ENCODE data around the gene KIR2DL1.
"Not testable (repeated sequence)": the region's sequence is repeated elsewhere in the genome, so short reads cannot be mapped to it uniquely, and the experiment has no call there.

KIR2DL1 gene

DNA sequence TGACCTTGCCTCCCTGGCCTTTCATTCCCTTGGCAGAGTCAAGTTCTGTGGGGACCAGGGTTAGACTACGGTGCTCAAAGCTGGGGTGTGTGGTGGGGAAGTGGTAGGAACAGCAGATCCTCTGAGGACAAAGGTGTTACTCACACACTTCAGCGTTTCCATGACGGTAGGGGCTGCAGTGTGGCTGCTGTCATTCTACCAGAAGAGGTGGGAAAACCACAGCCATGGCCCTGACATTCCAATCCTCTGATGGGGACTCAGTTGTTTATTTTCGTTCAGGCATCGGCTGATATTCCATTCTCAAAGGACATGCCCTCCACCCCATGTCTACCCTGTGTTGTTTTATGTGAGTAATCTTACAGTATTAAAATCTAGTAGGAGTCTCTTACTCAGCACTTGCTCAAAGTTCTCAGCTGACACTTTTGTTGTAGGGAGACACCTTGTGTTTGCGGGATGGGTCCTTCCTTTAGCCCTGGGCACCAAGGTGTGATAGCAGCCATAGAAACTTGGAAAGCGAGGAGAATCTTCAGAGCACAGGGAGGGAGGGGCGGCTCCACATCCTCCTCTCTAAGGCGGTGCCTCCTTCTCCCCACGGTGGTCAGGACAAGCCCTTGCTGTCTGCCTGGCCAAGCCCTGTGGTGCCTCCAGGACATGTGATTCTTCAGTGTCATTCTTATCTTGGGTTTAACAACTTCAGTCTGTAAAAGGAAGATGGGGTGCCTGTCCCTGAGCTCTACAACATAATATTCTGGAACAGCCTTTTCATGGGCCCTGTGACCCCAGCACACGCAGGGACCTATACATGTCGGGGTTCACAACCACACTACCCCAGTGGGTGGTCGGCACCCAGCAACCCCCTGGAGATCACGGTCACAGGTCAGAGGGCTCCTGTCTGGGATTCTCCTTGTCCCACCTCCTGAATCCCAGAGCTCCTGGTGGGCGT, 1.7 kb downstream of the KIR2DL1 start:
- DNase-seq (ENCODE audit: low read depth in 1 of 2, low spot score in 1 of 2), result not testable (repeated sequence)

DNA sequence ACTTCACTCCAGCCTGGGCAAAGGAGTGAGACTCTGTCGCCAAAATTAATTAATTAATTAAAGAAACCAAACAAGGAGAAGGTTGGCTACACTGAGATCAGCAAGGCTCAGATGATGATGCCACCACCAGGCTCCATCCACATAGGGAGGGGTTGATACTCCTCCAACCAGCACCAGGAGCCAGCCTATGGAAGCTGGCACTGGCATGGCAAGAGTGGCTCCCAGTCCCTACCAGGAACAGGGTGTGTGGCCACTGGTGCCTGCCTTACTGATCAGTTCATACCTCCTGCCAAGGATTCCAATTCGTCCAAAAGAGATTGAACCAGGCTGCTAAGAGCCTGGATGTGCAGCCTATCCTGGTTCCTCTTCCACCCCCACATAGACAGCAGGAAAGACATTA, 3.1 kb downstream of the KIR2DL1 start:
- not testable (repeated sequence) for DNase-seq (ENCODE audit: low read depth in 1 of 2, low spot score in 1 of 2)

DNA sequence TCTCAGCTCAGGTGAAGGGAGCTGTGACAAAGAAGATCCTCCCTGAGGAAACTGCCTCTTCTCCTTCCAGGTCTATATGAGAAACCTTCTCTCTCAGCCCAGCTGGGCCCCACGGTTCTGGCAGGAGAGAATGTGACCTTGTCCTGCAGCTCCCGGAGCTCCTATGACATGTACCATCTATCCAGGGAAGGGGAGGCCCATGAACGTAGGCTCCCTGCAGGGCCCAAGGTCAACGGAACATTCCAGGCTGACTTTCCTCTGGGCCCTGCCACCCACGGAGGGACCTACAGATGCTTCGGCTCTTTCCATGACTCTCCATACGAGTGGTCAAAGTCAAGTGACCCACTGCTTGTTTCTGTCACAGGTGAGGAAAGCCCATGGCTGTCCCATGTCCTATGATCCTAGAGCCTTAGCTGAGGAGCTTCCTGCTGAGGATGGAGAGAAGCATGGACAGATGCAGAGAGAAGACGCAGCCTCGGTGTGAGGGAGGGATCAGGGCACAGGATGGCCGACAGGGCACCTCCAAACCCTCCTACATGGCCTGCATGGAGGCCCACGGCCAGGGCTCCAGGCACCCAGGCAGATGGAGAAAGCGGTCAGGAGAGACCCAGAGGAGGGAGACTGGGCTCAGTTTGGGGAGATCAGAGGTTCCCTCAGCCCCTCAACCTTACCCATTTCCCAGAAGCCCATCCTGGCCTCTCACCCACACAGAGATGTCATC, 5.7 kb downstream of the KIR2DL1 start:
- not testable (repeated sequence) for DNase-seq (ENCODE audit: low read depth in 1 of 2, low spot score in 1 of 2)

DNA sequence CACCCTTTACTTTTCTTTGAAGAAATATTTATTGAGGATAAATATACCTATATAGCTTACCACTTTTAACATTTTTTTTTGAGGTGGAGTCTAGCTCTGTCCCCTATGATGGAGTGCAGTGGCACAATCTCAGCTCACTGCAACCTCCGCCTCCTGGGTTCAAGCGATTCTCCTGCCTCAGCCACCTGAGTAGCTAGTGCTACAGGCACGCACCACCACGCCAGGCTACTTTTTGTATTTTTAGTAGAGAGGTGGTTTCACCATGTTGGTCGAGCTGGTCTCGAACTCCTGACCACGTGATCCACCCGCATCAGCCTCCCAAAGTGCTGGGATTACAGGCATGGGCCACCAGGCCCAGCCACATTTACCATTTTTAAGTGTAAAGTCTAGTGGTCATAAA, 6.2 kb downstream of the KIR2DL1 start:
- DNase-seq (ENCODE audit: low read depth in 1 of 2, low spot score in 1 of 2), result not testable (repeated sequence)

DNA sequence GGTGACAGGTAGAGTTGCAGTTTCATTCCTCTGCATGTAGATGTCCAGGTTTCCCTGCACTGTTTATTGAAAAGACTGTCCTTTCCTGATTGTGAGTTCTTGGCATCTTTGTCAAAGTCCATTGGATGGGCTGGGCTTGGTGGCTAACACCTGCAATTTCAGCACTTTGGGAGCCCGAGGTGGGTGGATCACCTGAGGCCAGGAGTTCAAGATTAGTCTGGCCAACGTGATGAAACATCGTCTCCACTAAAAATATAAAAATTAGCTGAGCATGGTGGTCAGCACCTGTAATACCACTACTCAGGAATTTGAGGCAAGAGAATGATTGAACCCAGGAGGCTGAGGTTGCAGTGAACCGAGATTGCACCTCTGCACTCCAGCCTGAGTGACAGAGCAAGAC, 8.3 kb downstream of the KIR2DL1 start:
- DNase-seq (ENCODE audit: low read depth in 1 of 2, low spot score in 1 of 2), result not testable (repeated sequence)

DNA sequence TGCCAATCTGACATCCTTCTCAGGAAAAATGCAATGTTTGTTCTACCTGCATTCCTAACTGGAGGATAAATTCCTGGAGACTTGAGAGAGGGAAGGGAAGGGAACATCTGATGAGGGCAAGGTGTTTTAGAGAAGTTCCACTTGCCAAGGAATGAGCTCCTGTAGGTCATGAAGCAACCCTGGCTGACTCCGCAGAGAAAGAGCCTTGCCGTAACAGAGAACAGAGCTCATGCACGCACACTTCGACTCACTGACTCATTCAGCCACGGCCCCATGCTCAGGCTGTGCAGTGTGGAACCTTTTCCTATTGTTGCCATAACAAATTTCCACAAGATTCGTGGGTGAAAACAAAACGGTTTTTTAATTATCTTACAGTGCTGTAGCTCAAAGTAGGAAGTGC, 9.3 kb downstream of the KIR2DL1 start:
- not testable (repeated sequence) for DNase-seq (ENCODE audit: low read depth in 1 of 2, low spot score in 1 of 2)

DNA sequence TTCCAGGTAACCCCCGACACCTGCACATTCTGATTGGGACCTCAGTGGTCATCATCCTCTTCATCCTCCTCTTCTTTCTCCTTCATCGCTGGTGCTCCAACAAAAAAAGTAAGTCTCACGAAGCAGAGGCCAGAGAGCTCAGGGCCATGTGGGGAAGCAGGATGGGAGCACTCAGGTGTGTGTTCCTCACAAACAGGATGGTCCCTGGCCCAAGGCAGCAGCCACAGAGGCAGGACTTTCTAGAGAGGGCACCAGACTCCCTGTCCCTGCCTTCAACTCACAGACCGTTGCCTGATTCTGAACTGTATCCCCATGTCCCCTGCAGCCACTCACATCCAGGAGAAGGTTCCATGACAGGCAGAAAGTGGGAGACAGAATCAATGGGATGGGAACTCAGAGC, 13.3 kb downstream of the KIR2DL1 start:
- not testable (repeated sequence) for DNase-seq (ENCODE audit: low read depth in 1 of 2, low spot score in 1 of 2)

DNA sequence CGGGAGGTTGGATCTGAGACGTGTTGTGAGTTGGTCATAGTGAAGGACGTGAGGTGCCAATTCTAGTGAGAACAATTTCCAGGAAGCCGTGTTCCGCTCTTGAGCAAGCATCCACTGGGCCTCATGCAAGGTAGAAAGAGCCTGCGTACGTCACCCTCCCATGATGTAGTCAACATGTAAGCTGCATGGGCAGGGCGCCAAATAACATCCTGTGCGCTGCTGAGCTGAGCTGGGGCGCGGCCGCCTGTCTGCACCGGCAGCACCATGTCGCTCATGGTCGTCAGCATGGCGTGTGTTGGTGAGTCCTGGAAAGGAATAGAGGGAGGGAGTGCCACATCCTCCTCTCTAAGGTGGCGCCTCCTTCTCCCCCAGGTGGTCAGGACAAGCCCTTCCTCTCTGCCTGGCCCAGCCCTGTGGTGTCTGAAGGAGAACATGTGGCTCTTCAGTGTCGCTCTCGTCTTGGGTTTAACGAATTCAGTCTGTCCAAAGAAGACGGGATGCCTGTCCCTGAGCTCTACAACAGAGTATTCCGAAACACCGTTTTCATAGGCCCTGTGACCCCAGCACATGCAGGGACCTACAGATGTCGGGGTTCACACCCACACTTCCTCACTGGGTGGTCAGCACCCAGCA, 16.6 kb downstream of the KIR2DL1 start:
- not testable (repeated sequence) for DNase-seq (ENCODE audit: low read depth in 1 of 2, low spot score in 1 of 2)

DNA sequence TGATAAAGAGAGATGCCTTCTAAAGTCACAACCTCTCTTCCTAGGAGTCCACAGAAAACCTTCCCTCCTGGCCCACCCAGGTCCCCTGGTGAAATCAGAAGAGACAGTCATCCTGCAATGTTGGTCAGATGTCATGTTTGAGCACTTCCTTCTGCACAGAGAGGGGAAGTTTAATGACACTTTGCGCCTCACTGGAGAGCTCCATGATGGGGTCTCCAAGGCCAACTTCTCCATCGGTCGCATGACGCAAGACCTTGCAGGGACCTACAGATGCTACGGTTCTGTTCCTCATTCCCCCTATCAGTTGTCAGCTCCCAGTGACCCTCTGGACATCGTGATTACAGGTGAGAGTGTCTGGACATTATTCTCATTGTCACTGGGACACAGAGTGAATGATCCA, 18.6 kb downstream of the KIR2DL1 start:
- not testable (repeated sequence) for DNase-seq (ENCODE audit: low read depth in 1 of 2, low spot score in 1 of 2)

DNA sequence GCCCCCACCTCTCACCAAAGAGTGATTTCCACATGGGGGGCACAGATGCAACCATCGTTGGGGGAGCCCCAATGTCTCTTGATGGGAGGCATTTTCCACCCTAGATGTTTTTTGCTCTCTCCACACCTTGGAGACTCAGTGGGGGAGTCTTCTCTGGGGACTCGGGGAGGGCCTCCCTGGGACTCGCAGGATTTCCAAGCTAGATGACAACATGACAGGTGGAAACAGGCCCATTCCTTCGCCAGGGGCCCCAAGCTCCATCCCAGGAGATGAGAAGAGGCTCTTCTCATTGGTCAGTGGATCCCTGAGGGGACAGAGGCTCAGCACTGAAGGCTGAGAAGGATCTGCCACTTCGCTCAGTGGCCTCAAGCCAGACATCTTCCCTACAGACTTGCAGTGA, 21.1 kb downstream of the KIR2DL1 start:
- no peak for DNase-seq (ENCODE audit: low read depth in 1 of 2, low spot score in 1 of 2)

DNA sequence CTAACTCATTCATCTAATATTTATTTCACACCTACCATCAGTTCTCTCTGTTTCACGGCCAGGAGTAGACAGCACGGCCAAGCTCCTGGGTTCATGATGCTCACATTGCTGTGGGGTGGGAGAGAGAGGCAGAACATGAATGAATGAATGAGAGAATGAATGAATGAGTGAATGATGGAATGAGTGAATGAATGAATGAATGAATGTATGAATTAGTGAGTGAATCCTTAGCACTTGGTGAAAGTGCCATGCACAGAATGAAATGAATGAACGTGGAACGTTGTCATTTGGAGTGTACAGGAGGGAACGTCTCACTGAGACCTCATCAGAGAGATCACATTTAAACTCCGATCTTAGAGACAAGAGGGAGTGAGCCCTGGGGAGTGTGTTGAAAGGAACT, 21.9 kb downstream of the KIR2DL1 start:
- DNase-seq (ENCODE audit: low read depth in 1 of 2, low spot score in 1 of 2), result no peak

DNA sequence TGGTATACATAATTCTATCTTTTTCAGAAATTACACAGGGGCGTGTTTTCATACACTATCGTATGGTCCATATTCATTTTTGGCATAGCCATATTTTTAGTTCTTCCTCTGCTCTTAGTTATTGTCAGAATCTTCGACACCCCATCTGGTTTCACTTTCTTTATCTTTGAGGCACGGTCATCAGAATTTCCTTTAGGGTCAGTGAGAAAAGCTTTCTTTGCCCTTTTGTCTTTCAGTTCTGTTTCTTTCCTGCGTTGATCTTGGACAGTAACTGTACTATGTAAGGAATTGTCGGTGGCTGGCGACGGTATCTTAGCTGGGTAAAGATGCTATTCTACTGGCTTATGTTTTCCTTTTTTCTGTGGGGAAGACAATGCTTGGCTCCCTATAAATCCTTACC, 23.2 kb downstream of the KIR2DL1 start:
- no peak for DNase-seq (ENCODE audit: low read depth in 1 of 2, low spot score in 1 of 2)

DNA sequence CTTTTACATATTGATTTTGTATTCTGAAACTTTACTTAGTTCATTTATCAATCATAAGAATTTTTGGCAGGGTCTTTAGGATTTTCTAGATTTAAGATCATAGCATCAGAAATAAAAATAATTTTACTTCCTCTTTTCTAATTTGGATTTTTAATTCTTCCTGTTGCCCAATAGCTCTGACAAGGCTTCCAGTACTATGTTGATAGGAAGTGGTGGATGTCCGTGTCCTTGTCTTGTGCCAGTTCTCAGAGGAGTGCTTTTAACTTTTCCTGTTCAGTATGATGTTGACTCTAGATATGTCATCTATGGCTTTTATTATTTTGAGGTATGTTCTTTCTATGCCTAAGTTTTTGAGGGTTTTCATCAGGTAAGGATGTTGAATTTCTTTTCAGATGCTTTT, 26.2 kb downstream of the KIR2DL1 start:
- DNase-seq (ENCODE audit: low read depth in 1 of 2, low spot score in 1 of 2), result no peak

DNA sequence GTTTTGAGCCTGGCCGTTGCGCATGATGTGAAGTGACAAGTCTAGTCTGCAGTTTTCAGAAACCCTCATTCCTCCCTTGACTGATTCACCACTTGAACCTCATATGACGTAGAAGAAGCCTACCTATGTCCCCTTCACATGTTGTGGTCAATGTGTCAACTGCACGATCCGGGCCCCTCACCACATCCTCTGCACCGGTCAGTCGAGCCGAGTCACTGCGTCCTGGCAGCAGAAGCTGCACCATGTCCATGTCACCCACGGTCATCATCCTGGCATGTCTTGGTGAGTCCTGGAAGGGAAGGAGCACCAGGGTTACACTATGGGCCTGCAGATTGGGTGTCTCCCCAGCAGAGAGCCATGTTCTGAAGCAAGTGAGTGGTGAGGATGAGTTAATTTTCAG, 33.8 kb downstream of the KIR2DL1 start, which contains the start of gene KIR2DL4:
KIR2DL4 (plus strand) TSS at position 201 of the 400 bp plus-strand sequence; CDS start at position 243, 42 bp downstream.
- no peak for DNase-seq (ENCODE audit: low read depth in 1 of 2, low spot score in 1 of 2)

DNA sequence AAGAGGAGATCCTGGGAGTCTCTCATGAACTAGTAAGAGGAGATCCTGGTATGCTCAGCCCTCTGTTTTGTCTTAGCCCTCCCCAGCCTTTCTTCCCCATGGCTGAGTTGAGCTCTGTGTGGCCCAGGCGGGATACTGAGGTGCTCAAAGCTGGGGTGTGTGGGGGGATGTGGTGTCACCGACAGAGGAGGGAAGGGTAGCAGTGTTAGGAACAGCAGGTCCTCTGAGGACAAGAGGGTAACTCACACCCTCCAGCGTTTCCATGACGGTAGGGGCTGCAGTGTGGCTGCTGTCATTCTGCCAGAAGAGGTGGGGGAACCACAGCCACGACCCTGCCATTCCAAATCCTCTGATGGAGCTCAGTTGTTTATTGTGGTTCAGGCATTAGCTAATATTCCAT, 34.5 kb downstream of the KIR2DL1 start:
- no peak for DNase-seq (ENCODE audit: low read depth in 1 of 2, low spot score in 1 of 2)

DNA sequence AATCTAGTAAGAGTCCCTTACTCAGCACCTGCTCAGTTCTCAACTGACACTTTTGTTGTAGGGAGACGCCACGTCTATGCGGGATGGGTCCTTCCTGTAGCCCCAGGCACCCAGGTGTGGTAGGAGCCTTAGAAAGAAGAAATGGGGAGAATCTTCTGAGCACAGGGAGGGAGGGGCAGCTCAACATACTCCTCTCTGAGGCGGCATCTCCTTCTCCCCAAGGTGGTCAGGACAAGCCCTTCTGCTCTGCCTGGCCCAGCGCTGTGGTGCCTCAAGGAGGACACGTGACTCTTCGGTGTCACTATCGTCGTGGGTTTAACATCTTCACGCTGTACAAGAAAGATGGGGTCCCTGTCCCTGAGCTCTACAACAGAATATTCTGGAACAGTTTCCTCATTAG, 35.0 kb downstream of the KIR2DL1 start:
- no peak for DNase-seq (ENCODE audit: low read depth in 1 of 2, low spot score in 1 of 2)

DNA sequence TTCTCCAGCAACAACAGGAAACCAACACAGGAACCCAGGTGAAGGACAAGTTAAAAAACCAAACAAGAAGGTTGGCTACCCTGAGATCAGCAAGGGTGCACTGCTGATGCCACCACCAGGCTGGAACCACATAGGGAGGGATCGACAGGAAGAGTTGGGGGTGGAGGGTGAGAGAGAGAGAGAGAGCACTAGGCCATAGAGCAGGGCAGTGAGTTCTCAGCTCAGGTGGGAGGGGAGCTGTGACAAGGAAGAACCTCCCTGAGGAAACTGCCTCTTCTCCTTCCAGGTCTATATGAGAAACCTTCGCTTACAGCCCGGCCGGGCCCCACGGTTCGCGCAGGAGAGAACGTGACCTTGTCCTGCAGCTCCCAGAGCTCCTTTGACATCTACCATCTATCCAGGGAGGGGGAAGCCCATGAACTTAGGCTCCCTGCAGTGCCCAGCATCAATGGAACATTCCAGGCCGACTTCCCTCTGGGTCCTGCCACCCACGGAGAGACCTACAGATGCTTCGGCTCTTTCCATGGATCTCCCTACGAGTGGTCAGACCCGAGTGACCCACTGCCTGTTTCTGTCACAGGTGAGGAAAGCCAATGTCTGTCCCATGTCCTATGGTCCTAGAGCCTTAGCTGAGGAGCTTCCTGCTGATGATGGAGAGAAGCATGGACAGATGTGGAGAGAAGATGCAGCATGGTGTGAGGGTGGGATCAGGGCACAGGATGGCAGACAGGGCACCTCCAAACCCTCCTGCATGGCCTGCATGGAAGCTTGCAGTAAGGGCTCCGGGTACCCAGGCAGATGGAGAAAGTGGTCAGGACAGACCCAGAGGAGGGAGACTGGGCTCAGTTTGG, 36.3 kb downstream of the KIR2DL1 start:
- no peak for DNase-seq (ENCODE audit: low read depth in 1 of 2, low spot score in 1 of 2)

DNA sequence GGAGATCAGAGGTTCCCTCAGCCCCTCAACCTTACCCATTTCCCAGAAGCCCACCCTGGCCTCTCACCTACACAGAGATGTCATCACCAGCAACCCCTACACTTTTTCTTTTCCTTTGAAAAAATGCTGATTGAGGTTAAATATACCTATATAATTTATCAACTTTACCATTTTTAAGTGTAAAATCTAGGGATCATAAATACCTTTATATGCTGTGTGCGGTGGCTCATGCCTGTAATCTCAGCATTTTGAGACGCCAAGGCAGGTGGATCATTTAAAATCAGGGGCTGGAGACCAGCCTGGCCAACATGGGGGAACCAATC, 36.9 kb downstream of the KIR2DL1 start:
- no peak for DNase-seq (ENCODE audit: low read depth in 1 of 2, low spot score in 1 of 2)

DNA sequence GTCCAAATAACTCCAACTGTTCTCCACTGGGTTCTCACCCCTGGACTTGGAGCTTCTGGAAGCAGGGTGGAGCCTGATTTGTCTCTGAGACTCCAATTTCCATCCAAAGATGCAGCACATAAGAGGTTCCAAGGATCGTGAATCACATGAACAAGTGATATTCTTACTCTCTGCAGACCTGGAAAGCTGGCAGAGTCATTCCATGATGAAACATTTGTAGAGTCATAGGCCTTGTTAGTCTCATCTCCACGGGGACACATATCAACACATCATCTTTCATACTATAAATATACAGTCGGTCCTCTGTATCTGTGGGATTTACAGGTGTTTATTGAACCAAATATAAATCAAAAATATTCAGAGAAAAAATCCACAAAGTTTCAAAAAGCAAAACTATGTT, 45.0 kb downstream of the KIR2DL1 start:
- DNase-seq (ENCODE audit: low read depth in 1 of 2, low spot score in 1 of 2), result not testable (repeated sequence)

DNA sequence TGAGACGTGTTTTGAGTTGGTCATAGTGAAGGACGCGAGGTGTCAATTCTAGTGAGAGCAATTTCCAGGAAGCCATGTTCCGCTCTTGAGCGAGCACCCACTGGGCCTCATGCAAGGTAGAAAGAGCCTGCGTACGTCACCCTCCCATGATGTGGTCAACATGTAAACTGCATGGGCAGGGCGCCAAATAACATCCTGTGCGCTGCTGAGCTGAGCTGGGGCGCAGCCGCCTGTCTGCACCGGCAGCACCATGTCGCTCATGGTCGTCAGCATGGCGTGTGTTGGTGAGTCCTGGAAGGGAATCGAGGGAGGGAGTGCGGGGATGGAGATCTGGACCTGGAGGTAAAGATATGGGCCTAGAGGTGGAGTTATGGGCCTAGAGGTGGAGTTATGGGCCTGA, 46.7 kb downstream of the KIR2DL1 start, which contains the start of gene KIR3DL1:
KIR3DL1 (plus strand) TSS at position 218 of the 400 bp plus-strand sequence.
- DNase-seq (ENCODE audit: low read depth in 1 of 2, low spot score in 1 of 2), result not testable (repeated sequence)
